Body of pancreas (tissue), 4 donors: ENCODE data around the gene TRIM24.
"Not testable (repeated sequence)": the region's sequence is repeated elsewhere in the genome, so short reads cannot be mapped to it uniquely, and the experiment has no call there.

Experiments
- POLR2A ChIP-seq, 3 donors: fragments of 450-650 bp; IDR thresholded peaks; one replicate each; pipeline ENCODE4 v1.6.1; 2016; ENCODE audit warnings: antibody characterized with exemption in 3 of 3, mild to moderate bottlenecking in 2 of 3
- TF ChIP-seq, protein P1 (sequence below), 7 experiments: fragments of 450-650 bp in 4 of 7; fragments of 200-600 bp in 3 of 7; sonication (generic) in 3 of 7; IDR thresholded peaks; one replicate each; pipeline ENCODE4 v1.5.1; 2016 to 2019; ENCODE audit warnings: antibody characterized with exemption in 7 of 7

DNA sequence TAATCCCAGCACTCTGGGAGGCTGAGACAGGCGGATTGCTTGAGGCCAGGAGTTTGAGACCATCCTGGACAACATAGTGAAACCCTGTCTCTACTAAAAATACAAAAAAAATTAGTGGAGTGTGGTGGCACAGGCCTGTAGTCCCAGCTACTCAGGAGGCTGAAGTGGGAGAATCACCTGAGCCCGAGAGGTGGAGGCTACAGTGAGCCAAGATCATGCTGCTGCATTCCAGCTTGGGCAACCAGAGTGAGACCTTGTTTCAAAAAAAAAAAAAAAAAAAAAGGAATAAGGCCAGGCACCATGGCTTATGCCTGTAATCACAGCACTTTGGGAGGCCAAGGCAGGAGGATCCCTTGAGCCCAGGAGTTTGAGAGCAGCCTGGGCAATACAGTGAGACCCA is 40.2 kb downstream of the TRIM24 start:
- not testable (repeated sequence) for TF ChIP-seq POLR2A (IDR thresholded peaks at IDR 0.05)
- TF ChIP-seq, protein P1, sequence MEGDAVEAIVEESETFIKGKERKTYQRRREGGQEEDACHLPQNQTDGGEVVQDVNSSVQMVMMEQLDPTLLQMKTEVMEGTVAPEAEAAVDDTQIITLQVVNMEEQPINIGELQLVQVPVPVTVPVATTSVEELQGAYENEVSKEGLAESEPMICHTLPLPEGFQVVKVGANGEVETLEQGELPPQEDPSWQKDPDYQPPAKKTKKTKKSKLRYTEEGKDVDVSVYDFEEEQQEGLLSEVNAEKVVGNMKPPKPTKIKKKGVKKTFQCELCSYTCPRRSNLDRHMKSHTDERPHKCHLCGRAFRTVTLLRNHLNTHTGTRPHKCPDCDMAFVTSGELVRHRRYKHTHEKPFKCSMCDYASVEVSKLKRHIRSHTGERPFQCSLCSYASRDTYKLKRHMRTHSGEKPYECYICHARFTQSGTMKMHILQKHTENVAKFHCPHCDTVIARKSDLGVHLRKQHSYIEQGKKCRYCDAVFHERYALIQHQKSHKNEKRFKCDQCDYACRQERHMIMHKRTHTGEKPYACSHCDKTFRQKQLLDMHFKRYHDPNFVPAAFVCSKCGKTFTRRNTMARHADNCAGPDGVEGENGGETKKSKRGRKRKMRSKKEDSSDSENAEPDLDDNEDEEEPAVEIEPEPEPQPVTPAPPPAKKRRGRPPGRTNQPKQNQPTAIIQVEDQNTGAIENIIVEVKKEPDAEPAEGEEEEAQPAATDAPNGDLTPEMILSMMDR (IDR thresholded peaks at IDR 0.05): not testable (repeated sequence)
